Gastrocnemius medialis (tissue), 4 donors: ENCODE data around the gene MARVELD1. TPM values are rescaled to one million over a fixed set of nuclear protein-coding genes. Genes with fewer than 3 reads are reported as not detected.

ENCODE experiments used
- ATAC-seq, 2 donors: fragments of 150-250 bp; one replicate each; pipeline ENCODE4 v1.9.1; 2016
- DNase-seq, 2 donors: peaks; one replicate each; pipeline ENCODE4 v3.0.0-alpha.2; 2019
- H3K27ac ChIP-seq, 4 donors: fragments of 200-600 bp; sonication (generic); 1 replicate in 1 of 4; 2 replicates in 3 of 4; pipeline ENCODE4 v1.5.1; 2016 to 2018; ENCODE audit warnings: mild to moderate bottlenecking in 2 of 4, moderate library complexity in 1 of 4
- H3K27me3 ChIP-seq, 3 donors: fragments of 200-600 bp; sonication (generic) in 2 of 3; 1 replicate in 1 of 3; 2 replicates in 2 of 3; pipeline versions ENCODE4 v1.5.1 to v1.6.0; 2016 to 2019; ENCODE audit warnings: mild to moderate bottlenecking in 1 of 3, moderate library complexity in 1 of 3
- H3K36me3 ChIP-seq, 2 donors: fragments of 200-600 bp; sonication (generic) in 1 of 2; one replicate each; pipeline ENCODE4 v1.5.1; 2017 to 2018
- H3K4me1 ChIP-seq, 2 donors: fragments of 200-600 bp; sonication (generic) in 1 of 2; one replicate each; pipeline ENCODE4 v1.5.1; 2016 to 2017; ENCODE audit warnings: mild to moderate bottlenecking in 2 of 2
- H3K4me3 ChIP-seq, 4 donors: fragments of 200-600 bp; sonication (generic) in 3 of 4; 1 replicate in 1 of 4; 2 replicates in 3 of 4; pipeline ENCODE4 v1.5.1; 2016 to 2019; ENCODE audit warnings: mild to moderate bottlenecking in 2 of 4
- H3K9me3 ChIP-seq, 3 donors: fragments of 200-600 bp; sonication (generic) in 2 of 3; 1 replicate in 1 of 3; 2 replicates in 2 of 3; pipeline ENCODE4 v1.5.1; 2016 to 2019
- CTCF ChIP-seq, 5 experiments: fragments of 450-650 bp in 3 of 5; fragments of 200-600 bp in 2 of 5; sonication (generic) in 2 of 5; IDR thresholded peaks in 4 of 5; conservative IDR thresholded peaks in 1 of 5; 1 replicate in 4 of 5; 2 replicates in 1 of 5; pipeline ENCODE4 v1.5.1; 2016 to 2019; ENCODE audit warnings: antibody characterized with exemption in 5 of 5, mild to moderate bottlenecking in 3 of 5, moderate library complexity in 3 of 5
- POLR2A ChIP-seq, 2 donors: fragments of 450-650 bp; IDR thresholded peaks; one replicate each; pipeline ENCODE4 v1.6.1; 2017; ENCODE audit warnings: antibody characterized with exemption in 2 of 2, mild to moderate bottlenecking in 2 of 2, moderate library complexity in 2 of 2
- in situ Hi-C, 4 donors: fragments of 200-750 bp; cut with MboI; loops; one replicate each; pipeline versions ENCODE4 v1.15.0 to v1.8.0; 2017; ENCODE audit warnings: low sequenced_read_pairs in 4 of 4
- intact Hi-C: fragments of 100-400 bp; cut with DNase I; formaldehyde crosslinking; loops from one replicate; pipeline ENCODE4 v1.15.1; 2023; ENCODE audit warnings: low total_unique reads
- total RNA-seq, 4 donors: library from RNA; depleted of rRNA; stranded (reverse); fragments of >200 nt; gene quantifications; one replicate each; pipeline versions ENCODE4 v1.1.0 to v1.2.3, GENCODE V29; 2016

The MARVELD1 gene
- total RNA-seq, 4 donors from 2014 or later: 3.2 to 5.1 (median 3.9) TPM

- no peak overlapping the region for H3K27ac ChIP-seq
- H3K9me3 ChIP-seq: no peaks in the 10 kb centered on the region
- DNase-seq (no peak), ATAC-seq (no peak)
- no peak for TF ChIP-seq CTCF (IDR thresholded peaks at IDR 0.05 in 4 of 5, conservative IDR thresholded peaks at IDR 0.05 in 1 of 5)
- TF ChIP-seq POLR2A (IDR thresholded peaks at IDR 0.05): no peak
- in situ Hi-C loops: loop anchor here in 1 of 4 donors (25.0 kb wide), 1 partner anchor 280 kb away; the partner anchor contains the start of gene CRTAC1
- H3K36me3 ChIP-seq: peaks cover 0 to 68% of the 10 kb centered on the region in 2 donors
- no peak overlapping the region for H3K4me3 ChIP-seq
- intact Hi-C loops: no loop called here
- no peaks in the 10 kb centered on the region for H3K4me1 ChIP-seq
- H3K27me3 ChIP-seq: no peaks in the 10 kb centered on the region
These were observed 43.9 kb downstream of the MARVELD1 start for GRCh38 chr10:97757471-97757870.

GRCh38 chr10:97759158-97759887, 45.8 kb downstream of the MARVELD1 start:
- Histone ChIP-seq H3K4me1 (peaks cover 0 to 13% of the 10 kb centered on the region in 2 donors), H3K27ac (no peak overlapping the region), H3K9me3 (no peaks in the 10 kb centered on the region), H3K36me3 (peaks cover 0 to 50% of the 10 kb centered on the region in 2 donors), H3K27me3 (no peaks in the 10 kb centered on the region), H3K4me3 (no peak overlapping the region)
- peak; percentile 40 to 83 (median 76) for TF ChIP-seq CTCF (IDR thresholded peaks at IDR 0.05 in 4 of 5, conservative IDR thresholded peaks at IDR 0.05 in 1 of 5)
- TF ChIP-seq POLR2A (IDR thresholded peaks at IDR 0.05): no peak
- DNase-seq (peak in 1 of 2 donors; percentile 32), ATAC-seq (peak; percentile 72 to 77)
- intact Hi-C loops (loop anchor here (1.0 kb wide), 1 partner anchor 110 kb away; no protein-coding TSS in a partner anchor), in situ Hi-C loops (loop anchor here in 1 of 4 donors (25.0 kb wide), 1 partner anchor 278 kb away; the partner anchor contains the start of gene CRTAC1)

GRCh38 chr10:97759946-97760345, 46.4 kb downstream of the MARVELD1 start:
- intact Hi-C loops: loop anchor here (1.0 kb wide), 1 partner anchor 109 kb away; no protein-coding TSS in a partner anchor
- DNase-seq (no peak), ATAC-seq (no peak)
- Histone ChIP-seq H3K36me3 (peaks cover 0 to 43% of the 10 kb centered on the region in 2 donors), H3K4me1 (peaks cover 0 to 19% of the 10 kb centered on the region in 2 donors), H3K4me3 (no peak overlapping the region), H3K27ac (no peak overlapping the region), H3K9me3 (no peaks in the 10 kb centered on the region), H3K27me3 (no peaks in the 10 kb centered on the region)
- in situ Hi-C loops: loop anchor here in 1 of 4 donors (25.0 kb wide), 1 partner anchor 277 kb away; the partner anchor contains the start of gene CRTAC1
- TF ChIP-seq POLR2A (IDR thresholded peaks at IDR 0.05) (no peak), CTCF (IDR thresholded peaks at IDR 0.05 in 4 of 5, conservative IDR thresholded peaks at IDR 0.05 in 1 of 5) (no peak)

- Histone ChIP-seq H3K9me3 (no peaks in the 10 kb centered on the region), H3K27ac (no peak overlapping the region), H3K27me3 (no peaks in the 10 kb centered on the region), H3K36me3 (peaks cover 0 to 36% of the 10 kb centered on the region in 2 donors), H3K4me3 (no peak overlapping the region), H3K4me1 (peaks cover 0 to 23% of the 10 kb centered on the region in 2 donors)
- intact Hi-C loops: no loop called here
- TF ChIP-seq CTCF (IDR thresholded peaks at IDR 0.05 in 4 of 5, conservative IDR thresholded peaks at IDR 0.05 in 1 of 5) (no peak), POLR2A (IDR thresholded peaks at IDR 0.05) (no peak)
- no peak for ATAC-seq
- in situ Hi-C loops: loop anchor here in 1 of 4 donors (25.0 kb wide), 1 partner anchor 277 kb away; the partner anchor contains the start of gene CRTAC1
- no peak for DNase-seq
These were observed 47.1 kb downstream of the MARVELD1 start for GRCh38 chr10:97760461-97761257.
